Dermis microvascular lymphatic vessel endothelial cell (primary cell): Measurements from ENCODE around the gene GSK3A. TPM values are rescaled to one million over a fixed set of nuclear protein-coding genes. Genes with fewer than 3 reads are reported as not detected.

Source experiments
- DNase-seq, 2 donors: peaks; one replicate each; pipeline versions ENCODE4 v3.0.0 to v3.0.0-alpha.2; 2010; ENCODE audit warnings: low read depth in 2 of 2
- total RNA-seq: library from RNA; depleted of rRNA; stranded (reverse); fragments of >200 nt; gene quantifications from 2 replicates; pipeline ENCODE4 v1.2.1, GENCODE V29; 2014

Gene GSK3A
- total RNA-seq = 8.9 and 13.9 TPM in 2 replicates

GRCh38 chr19:42242512-42243409 is at the start of gene GSK3A:
TSS of gene GSK3A (minus strand) at chr19:42242602. CDS start at chr19:42242465, 137 bp downstream.
- peak; percentile 99 for DNase-seq

GRCh38 chr19:42291435-42291810 is 49.0 kb upstream of the GSK3A start:
- no peak for DNase-seq

- peak in 1 of 2 donors; percentile 64 for DNase-seq
These were observed 48.4 kb upstream of the GSK3A start for GRCh38 chr19:42290523-42291434.

GRCh38 chr19:42290136-42290522 is 47.7 kb upstream of the GSK3A start:
- DNase-seq = no peak

- no peak for DNase-seq
These were observed 47.2 kb upstream of the GSK3A start for GRCh38 chr19:42289556-42290041.

- no peak for DNase-seq
These were observed 46.6 kb upstream of the GSK3A start for GRCh38 chr19:42288881-42289555.

- no peak for DNase-seq
These were observed 46.0 kb upstream of the GSK3A start for GRCh38 chr19:42288387-42288786.

- DNase-seq = no peak
These were observed 45.4 kb upstream of the GSK3A start for GRCh38 chr19:42287827-42288107.

- no peak for DNase-seq
These were observed 44.8 kb upstream of the GSK3A start for GRCh38 chr19:42287017-42287826.

- DNase-seq = peak in 1 of 2 donors; percentile 67
These were observed 44.1 kb upstream of the GSK3A start for GRCh38 chr19:42286349-42287016.

GRCh38 chr19:42285988-42286348 is 43.6 kb upstream of the GSK3A start:
- DNase-seq = no peak

GRCh38 chr19:42285541-42285941 is 43.1 kb upstream of the GSK3A start:
- peak in 1 of 2 donors; percentile 31 for DNase-seq

GRCh38 chr19:42284591-42285341 is 42.4 kb upstream of the GSK3A start:
- DNase-seq = no peak

- DNase-seq = peak in 1 of 2 donors; percentile 79
These were observed 41.7 kb upstream of the GSK3A start for GRCh38 chr19:42284066-42284501.

- peak; percentile 69 to 95 for DNase-seq
These were observed 41.0 kb upstream of the GSK3A start for GRCh38 chr19:42283188-42284065.

- no peak for DNase-seq
These were observed 40.4 kb upstream of the GSK3A start for GRCh38 chr19:42282819-42283187.

GRCh38 chr19:42281827-42282762 is 39.7 kb upstream of the GSK3A start:
- peak in 1 of 2 donors; percentile 70 for DNase-seq
